Measurements from ENCODE around the gene SYNDIG1L.
"Not testable (repeated sequence)": the region's sequence is repeated elsewhere in the genome, so short reads cannot be mapped to it uniquely, and the experiment has no call there.

Gene SYNDIG1L

GRCh38 chr14:74456684-74457564, 30.9 kb upstream of the SYNDIG1L start:
- TF ChIP-seq, protein P1, sequence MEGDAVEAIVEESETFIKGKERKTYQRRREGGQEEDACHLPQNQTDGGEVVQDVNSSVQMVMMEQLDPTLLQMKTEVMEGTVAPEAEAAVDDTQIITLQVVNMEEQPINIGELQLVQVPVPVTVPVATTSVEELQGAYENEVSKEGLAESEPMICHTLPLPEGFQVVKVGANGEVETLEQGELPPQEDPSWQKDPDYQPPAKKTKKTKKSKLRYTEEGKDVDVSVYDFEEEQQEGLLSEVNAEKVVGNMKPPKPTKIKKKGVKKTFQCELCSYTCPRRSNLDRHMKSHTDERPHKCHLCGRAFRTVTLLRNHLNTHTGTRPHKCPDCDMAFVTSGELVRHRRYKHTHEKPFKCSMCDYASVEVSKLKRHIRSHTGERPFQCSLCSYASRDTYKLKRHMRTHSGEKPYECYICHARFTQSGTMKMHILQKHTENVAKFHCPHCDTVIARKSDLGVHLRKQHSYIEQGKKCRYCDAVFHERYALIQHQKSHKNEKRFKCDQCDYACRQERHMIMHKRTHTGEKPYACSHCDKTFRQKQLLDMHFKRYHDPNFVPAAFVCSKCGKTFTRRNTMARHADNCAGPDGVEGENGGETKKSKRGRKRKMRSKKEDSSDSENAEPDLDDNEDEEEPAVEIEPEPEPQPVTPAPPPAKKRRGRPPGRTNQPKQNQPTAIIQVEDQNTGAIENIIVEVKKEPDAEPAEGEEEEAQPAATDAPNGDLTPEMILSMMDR (IDR thresholded peaks at IDR 0.05; ENCODE audit: control insufficient read depth, insufficient read depth, low read depth, low read length, missing control alignments), result no peak
- no peak overlapping the region for H3K4me3 ChIP-seq (ENCODE audit: control insufficient read depth, low read depth, low read length)
- DNase-seq (ENCODE audit: low read depth), result no peak

GRCh38 chr14:74454397-74454796, 28.4 kb upstream of the SYNDIG1L start:
- not testable (repeated sequence) for DNase-seq (ENCODE audit: low read depth); H3K4me3 ChIP-seq (ENCODE audit: control insufficient read depth, low read depth, low read length)

DNA sequence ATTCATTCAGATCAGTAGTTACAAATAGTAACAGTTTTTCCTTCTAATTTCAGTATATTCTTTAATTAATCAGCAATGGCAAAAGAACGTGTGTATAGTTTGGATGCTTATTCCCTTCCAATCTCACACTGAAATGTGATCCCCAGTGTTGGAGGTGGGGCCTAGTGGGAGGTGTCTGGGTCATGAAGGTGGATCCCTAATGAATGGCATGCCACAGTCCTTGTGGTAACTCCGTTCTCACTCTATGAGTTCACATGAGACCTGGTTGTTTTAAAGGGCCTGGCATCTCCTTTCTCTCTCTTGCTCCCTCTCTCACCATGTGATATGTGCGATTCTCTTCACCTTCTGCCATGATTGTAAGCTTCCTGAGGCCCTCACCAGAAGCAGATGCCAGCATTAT, 18.9 kb upstream of the SYNDIG1L start:
- TF ChIP-seq, protein P1 (IDR thresholded peaks at IDR 0.05; ENCODE audit: control insufficient read depth, insufficient read depth, low read depth, low read length, missing control alignments), result no peak
- no peak overlapping the region for H3K4me3 ChIP-seq (ENCODE audit: control insufficient read depth, low read depth, low read length)
- DNase-seq (ENCODE audit: low read depth), result no peak

DNA sequence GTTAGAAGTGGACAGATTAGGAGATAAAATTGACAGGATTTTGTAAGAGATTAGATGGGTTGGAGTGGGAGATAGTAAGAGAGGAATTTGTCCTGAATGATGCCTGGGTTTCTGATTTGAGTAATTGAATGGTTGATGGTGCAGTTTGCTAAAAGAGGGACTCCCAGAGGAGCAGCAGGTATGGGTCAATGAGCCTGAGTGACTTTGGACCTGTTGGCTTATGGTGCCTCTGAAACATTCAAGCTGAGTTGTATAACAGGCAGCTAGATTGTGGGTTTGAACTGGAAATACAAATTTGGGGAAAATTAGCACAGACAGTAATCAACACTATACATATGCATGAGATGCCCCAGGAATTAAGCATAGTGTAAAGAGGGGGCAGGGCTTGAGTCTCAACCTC, 16.7 kb upstream of the SYNDIG1L start:
- H3K4me3 ChIP-seq (ENCODE audit: control insufficient read depth, low read depth, low read length), result no peak overlapping the region
- no peak for DNase-seq (ENCODE audit: low read depth)
- TF ChIP-seq, protein P1 (IDR thresholded peaks at IDR 0.05; ENCODE audit: control insufficient read depth, insufficient read depth, low read depth, low read length, missing control alignments), result no peak

- DNase-seq (ENCODE audit: low read depth), result no peak
- H3K4me3 ChIP-seq (ENCODE audit: control insufficient read depth, low read depth, low read length), result no peak overlapping the region
- TF ChIP-seq, protein P1 (IDR thresholded peaks at IDR 0.05; ENCODE audit: control insufficient read depth, insufficient read depth, low read depth, low read length, missing control alignments), result no peak
These were observed 15.1 kb upstream of the SYNDIG1L start for GRCh38 chr14:74441113-74441512.

DNA sequence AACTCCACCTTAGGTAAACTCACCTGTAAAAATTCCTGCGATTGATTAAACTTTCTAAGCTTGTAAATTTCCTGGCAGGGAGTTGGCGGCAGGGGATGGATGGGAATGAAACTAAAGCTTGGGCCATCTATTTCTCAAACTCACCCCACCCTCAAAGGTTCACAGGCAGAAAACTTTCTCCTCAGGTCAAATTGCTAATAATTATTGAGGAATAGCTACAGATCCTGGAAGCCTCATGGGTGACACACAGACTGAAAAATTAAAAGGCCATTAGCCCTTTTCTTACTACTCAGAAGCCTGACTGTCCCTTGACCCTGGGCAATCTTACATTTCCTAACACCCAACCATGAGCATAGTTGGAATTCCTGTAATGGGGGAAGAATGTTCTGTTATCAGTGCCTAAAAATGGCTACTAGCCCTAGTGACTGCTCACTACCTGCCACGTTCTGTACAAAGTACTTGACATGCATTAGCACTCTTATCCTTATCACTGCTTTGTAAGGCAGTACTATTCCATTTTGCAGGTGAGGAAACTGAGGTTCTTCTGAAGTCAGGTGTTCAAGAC, 12.4 kb upstream of the SYNDIG1L start:
- TF ChIP-seq, protein P1 (IDR thresholded peaks at IDR 0.05; ENCODE audit: control insufficient read depth, insufficient read depth, low read depth, low read length, missing control alignments), result no peak
- no peak for DNase-seq (ENCODE audit: low read depth)
- no peak overlapping the region for H3K4me3 ChIP-seq (ENCODE audit: control insufficient read depth, low read depth, low read length)

DNA sequence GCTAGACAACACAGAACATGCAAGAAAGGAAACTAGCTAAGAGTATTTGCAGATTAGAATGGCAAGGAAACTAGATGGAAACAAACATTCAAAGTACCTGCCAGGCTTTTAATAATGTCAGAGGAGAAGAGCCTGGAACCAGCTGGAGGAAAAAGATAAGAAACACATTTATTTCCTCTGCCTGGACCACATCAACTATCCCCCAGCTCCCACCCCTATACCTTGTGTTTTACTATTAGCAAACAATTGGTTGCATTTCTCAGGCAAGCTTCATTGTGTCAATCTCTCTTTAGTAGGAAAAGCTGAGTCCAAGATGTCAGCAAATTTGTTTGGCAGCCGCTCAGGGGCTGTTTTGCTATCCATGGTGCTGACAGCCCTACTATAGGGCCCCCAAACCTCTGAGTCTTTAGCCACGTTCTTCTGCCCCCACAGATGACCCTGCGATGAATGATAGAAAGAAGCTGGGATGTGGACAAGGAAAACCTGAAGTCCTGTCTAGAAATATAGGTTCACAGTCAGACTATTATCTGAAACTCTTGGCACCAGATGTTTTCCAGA, 11.6 kb upstream of the SYNDIG1L start:
- DNase-seq (ENCODE audit: low read depth), result no peak
- TF ChIP-seq, protein P1 (IDR thresholded peaks at IDR 0.05; ENCODE audit: control insufficient read depth, insufficient read depth, low read depth, low read length, missing control alignments), result no peak

More for the DNA sequence above, 11.6 kb upstream of the SYNDIG1L start:
- H3K4me3 ChIP-seq (ENCODE audit: control insufficient read depth, low read depth, low read length), result no peak overlapping the region
